Smooth muscle cell (in vitro differentiated cells): Measurements from ENCODE around the gene SSTR3. TPM values are rescaled to one million over a fixed set of nuclear protein-coding genes. Genes with fewer than 3 reads are reported as not detected.
A peak's percentile ranks its signal among the peaks of the same experiment; 100 is the strongest.

Experiments
- DNase-seq: peaks from one replicate; lab custom pipeline; 2025; ENCODE audit not compliant: unreplicated experiment; lab: John Stamatoyannopoulos, UW
- H2AFZ ChIP-seq: fragments of 200-600 bp; sonication (generic); 2 replicates; pipeline ENCODE4 v1.6.0; 2016; ENCODE audit warnings: antibody characterized with exemption, low read depth, mild to moderate bottlenecking
- H3F3A ChIP-seq: fragments of 200-600 bp; sonication (generic); 2 replicates; pipeline ENCODE4 v1.6.0; 2017; ENCODE audit warnings: antibody characterized with exemption, low read depth
- H3K27ac ChIP-seq: fragments of 200-600 bp; sonication (generic); 2 replicates; pipeline ENCODE4 v1.5.1; 2016; ENCODE audit warnings: low read depth, mild to moderate bottlenecking
- H3K27me3 ChIP-seq: fragments of 200-600 bp; sonication (generic); 2 replicates; pipeline ENCODE4 v1.6.1; 2016; ENCODE audit warnings: low read depth, mild to moderate bottlenecking
- H3K36me3 ChIP-seq: fragments of 200-600 bp; sonication (generic); 2 replicates; pipeline ENCODE4 v1.5.1; 2016; ENCODE audit warnings: low read depth
- H3K4me1 ChIP-seq: fragments of 200-600 bp; sonication (generic); 2 replicates; pipeline ENCODE4 v1.5.1; 2016; ENCODE audit warnings: low read depth
- H3K4me2 ChIP-seq: fragments of 200-600 bp; sonication (generic); 2 replicates; pipeline ENCODE4 v1.6.0; 2016; ENCODE audit warnings: mild to moderate bottlenecking
- H3K4me3 ChIP-seq: fragments of 200-600 bp; sonication (generic); 2 replicates; pipeline ENCODE4 v1.5.1; 2016; ENCODE audit warnings: mild to moderate bottlenecking
- H3K79me2 ChIP-seq: fragments of 200-600 bp; sonication (generic); 2 replicates; pipeline ENCODE4 v1.6.0; 2016; ENCODE audit warnings: low read depth, mild to moderate bottlenecking
- H3K9ac ChIP-seq: fragments of 200-600 bp; sonication (generic); 2 replicates; pipeline ENCODE4 v1.6.0; 2016; ENCODE audit warnings: low read depth
- H3K9me3 ChIP-seq: fragments of 200-600 bp; sonication (generic); replicated peaks from 2 replicates; pipeline ENCODE4 v1.5.1; 2016; ENCODE audit warnings: low read depth
- H4K20me1 ChIP-seq: fragments of 200-600 bp; sonication (generic); 2 replicates; pipeline ENCODE4 v1.6.0; 2016; ENCODE audit warnings: low read depth
- CTCF ChIP-seq: fragments of 200-600 bp; sonication (generic); IDR thresholded peaks from 2 replicates; pipeline ENCODE4 v1.5.1; 2017; ENCODE audit warnings: borderline replicate concordance, mild to moderate bottlenecking, antibody characterized with exemption; ENCODE audit not compliant: insufficient read depth, poor library complexity, severe bottlenecking
- whole genome bisulfite sequencing: methylation state at CpG from one replicate; pipeline ENCODE4 v1.1.7; 2016; ENCODE audit warnings: low lambda C conversion rate; 5-methylcytosine and 5-hydroxymethylcytosine counted together
- polyA plus RNA-seq: library from polyadenylated mRNA; unstranded; fragments of >200 nt; fragmentation: Nextera tagmentation; extraction: Ambion mirVana; gene quantifications from 2 replicates; pipeline ENCODE4 v1.2.1, GENCODE V29; 2016
- total RNA-seq: library from RNA; depleted of rRNA; stranded (reverse); fragments of >200 nt; gene quantifications from 2 replicates; pipeline ENCODE4 v1.2.3, GENCODE V29; 2014

The SSTR3 gene
- total and polyA plus RNA-seq, 2 experiments from 2014 or later: not detected

DNA sequence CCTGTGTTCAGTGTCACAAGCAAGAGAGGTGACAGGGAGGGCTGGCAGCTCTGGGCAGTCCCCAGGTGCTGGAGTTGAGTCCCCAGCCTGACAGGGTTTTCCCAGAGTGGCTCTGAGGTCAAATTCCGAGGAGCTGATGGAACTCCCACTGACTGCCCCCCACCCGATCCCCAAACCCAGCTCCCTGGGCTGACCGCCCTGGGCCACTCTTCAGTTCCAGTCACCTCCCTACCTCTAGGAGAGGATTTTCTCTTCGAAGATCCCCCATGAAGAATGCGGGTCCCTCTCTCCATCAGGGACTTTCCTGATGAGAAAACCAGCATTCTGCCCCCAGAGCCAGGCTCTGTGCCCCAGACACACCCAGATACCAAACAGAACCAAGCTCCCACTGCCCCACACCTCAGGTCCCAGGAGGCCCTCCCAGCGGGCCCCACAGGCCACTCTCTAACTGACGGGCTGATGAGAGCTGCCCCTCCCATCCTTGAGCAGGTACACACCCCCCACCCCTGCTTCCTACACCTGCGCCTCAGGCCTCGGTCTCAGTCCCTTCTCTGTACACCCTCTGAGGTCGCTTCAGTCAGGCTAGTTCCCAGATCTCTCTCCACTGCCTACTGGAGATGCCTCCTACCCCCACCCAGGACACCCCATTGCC lies 43.9 kb upstream of the SSTR3 start:
- Histone ChIP-seq H3K27ac (no peak overlapping the region), H3K79me2 (no peaks in the 10 kb centered on the region), H4K20me1 (no peaks in the 10 kb centered on the region), H3K4me3 (no peak overlapping the region), H3K4me1 (peaks cover 6% of the 10 kb centered on the region), H3K36me3 (no peaks in the 10 kb centered on the region), H3K9ac (no peak overlapping the region), H3K27me3 (peaks cover 9% of the 10 kb centered on the region), H3F3A (no peaks in the 10 kb centered on the region), H3K9me3 (no peaks in the 10 kb centered on the region), H3K4me2 (no peak overlapping the region), H2AFZ (no peak overlapping the region)
- TF ChIP-seq CTCF: no peak
- DNase-seq: no peak
- WGBS: 85% methylated on average over 7 of the region's 10 CpGs

DNA sequence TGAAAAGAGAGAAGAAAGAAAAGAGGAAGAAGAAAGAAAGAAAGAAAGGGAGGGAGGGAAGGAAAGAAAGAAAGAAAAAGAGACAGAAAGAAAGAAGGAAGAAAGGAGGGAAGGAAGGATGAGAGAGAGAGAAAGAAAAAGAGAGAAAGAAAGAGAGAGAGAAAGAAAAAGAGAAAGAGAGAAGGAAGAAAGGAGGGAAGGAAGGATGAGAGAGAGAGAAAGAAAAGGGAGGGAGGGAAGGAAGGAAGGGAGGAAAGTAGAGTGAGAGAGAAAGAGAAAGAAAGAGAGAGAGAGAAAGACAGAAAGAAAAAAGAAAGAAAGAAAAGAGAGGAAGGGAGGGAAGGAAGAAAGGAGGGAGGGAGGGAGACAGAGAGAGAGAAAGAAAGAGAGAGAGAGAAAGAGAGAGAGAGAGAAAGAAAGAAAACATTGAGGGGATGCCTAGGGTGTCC lies 43.3 kb upstream of the SSTR3 start:
- DNase-seq: no peak
- Histone ChIP-seq H3K79me2 (no peaks in the 10 kb centered on the region), H3K36me3 (no peaks in the 10 kb centered on the region), H3K9ac (no peak overlapping the region), H2AFZ (no peak overlapping the region), H3K4me2 (no peak overlapping the region), H3K4me1 (peaks cover 6% of the 10 kb centered on the region), H3K4me3 (no peak overlapping the region), H3K27me3 (peaks cover 9% of the 10 kb centered on the region), H3K9me3 (no peaks in the 10 kb centered on the region), H4K20me1 (no peaks in the 10 kb centered on the region), H3F3A (no peaks in the 10 kb centered on the region), H3K27ac (no peak overlapping the region)
- TF ChIP-seq CTCF: no peak

DNA sequence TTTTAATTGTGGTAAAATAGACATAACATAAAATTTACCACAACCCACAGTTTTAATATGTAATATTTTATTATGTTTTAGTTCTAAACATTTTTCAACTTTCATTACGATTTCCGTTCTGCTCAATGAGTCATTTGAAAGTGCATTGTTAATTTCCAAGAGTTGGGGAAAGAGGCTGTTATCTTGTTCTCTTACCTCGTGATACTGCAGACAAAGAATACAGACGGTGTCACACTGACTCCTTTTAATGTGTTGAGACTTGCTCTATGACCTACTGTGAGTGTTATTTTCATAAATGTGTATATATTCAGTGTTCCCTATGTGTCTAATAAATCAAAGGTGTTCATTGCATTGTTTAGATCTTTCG lies 42.6 kb upstream of the SSTR3 start:
- WGBS: 54% methylated on average over 5 of the region's 5 CpGs
- no peak overlapping the region for H2AFZ ChIP-seq
- peaks cover 6% of the 10 kb centered on the region for H3K4me1 ChIP-seq
- no peaks in the 10 kb centered on the region for H3K79me2 ChIP-seq
- no peaks in the 10 kb centered on the region for H4K20me1 ChIP-seq
- no peak overlapping the region for H3K9ac ChIP-seq
- H3K4me2 ChIP-seq: peak overlapping the region; percentile 36
- no peak for TF ChIP-seq CTCF
- no peak overlapping the region for H3K4me3 ChIP-seq
- H3K27me3 ChIP-seq: peaks cover 9% of the 10 kb centered on the region
- DNase-seq: no peak
- no peaks in the 10 kb centered on the region for H3K9me3 ChIP-seq
- peak overlapping the region; percentile 56 for H3K27ac ChIP-seq
- no peaks in the 10 kb centered on the region for H3F3A ChIP-seq
- no peaks in the 10 kb centered on the region for H3K36me3 ChIP-seq

DNA sequence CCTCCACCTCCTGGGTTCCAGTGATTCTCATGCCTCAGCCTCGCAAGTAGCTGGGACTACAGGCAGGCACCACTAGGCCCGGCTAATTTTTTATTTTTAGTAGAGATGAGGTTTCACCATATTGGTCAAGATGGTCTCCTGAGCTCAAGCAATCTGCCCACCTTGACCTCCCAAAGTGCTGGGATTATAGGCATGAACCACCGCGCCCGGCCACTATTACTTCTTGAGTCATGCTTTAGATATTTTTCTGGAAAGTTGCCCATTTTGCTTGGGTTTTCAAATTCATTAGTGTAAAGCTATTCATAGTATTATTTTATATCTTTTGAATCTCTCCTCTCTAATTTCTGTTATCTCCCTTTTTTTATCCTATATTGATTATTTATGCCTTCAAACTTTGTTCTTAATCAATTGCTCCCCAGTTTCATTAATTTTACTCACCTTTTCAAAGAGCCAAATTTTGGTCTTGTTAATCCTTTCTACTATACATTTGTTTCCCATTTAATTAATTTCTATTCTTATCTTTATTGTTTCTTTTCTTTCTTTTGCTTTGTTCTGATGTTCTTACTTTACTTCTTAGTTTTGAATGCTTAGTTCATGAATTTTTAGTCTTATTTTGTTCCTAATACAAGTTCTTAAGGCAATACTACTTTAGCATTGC lies 42.1 kb upstream of the SSTR3 start:
- H3K27ac ChIP-seq: peak overlapping the region; percentile 56

More for the DNA sequence above, 42.1 kb upstream of the SSTR3 start:
- no peaks in the 10 kb centered on the region for H3K9me3 ChIP-seq
- no peak overlapping the region for H3K4me3 ChIP-seq
- H4K20me1 ChIP-seq: no peaks in the 10 kb centered on the region
- H3K9ac ChIP-seq: no peak overlapping the region
- H2AFZ ChIP-seq: no peak overlapping the region
- WGBS: 52% methylated on average over 5 of the region's 5 CpGs
- H3F3A ChIP-seq: no peaks in the 10 kb centered on the region
- H3K4me2 ChIP-seq: peak overlapping the region; percentile 36
- peaks cover 9% of the 10 kb centered on the region for H3K27me3 ChIP-seq
- H3K79me2 ChIP-seq: no peaks in the 10 kb centered on the region
- peaks cover 4% of the 10 kb centered on the region for H3K4me1 ChIP-seq
- no peak for TF ChIP-seq CTCF
- DNase-seq: no peak
- no peaks in the 10 kb centered on the region for H3K36me3 ChIP-seq
